Daoy (cell line): ENCODE results near the gene DSCAM. TPM values are rescaled to one million over a fixed set of nuclear protein-coding genes. Genes with fewer than 3 reads are reported as not detected.
"Not testable (repeated sequence)": the region's sequence is repeated elsewhere in the genome, so short reads cannot be mapped to it uniquely, and the experiment has no call there.

ENCODE experiments used
- DNase-seq: peaks from one replicate; pipeline ENCODE4 v3.0.0-alpha.2; 2015; ENCODE audit warnings: low read depth
- total RNA-seq: library from RNA; depleted of rRNA; stranded (reverse); fragments of >200 nt; shearing (Covaris generic); gene quantifications from 2 replicates; pipeline ENCODE4 v1.2.3, GENCODE V29; 2014

The DSCAM gene
- total RNA-seq, 1 experiment from 2014 or later: 0.63 TPM

DNA sequence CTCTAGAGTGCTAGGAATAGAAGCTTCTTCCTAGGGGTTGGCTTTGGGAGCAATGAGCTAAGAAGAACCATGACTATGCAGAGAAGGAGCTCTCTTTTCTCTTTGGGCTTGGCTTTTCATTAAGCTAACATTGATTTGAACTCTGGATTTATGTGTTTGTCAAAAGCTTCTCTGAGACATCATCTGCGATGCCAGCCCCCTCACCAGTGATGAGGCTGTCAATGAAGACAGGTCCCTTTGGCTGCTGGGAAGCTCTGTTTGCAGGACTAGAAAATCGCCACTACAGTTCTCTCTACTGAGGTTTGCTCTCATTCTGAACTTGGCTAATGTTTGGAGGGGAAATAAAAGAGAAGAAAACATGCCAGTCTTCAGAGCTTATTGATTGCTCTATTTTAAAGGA lies 794.7 kb downstream of the DSCAM start:
- DNase-seq: no peak

GRCh38 chr21:40051801-40052200 lies 795.2 kb downstream of the DSCAM start:
- DNase-seq: no peak

GRCh38 chr21:40049931-40050290 lies 797.0 kb downstream of the DSCAM start:
- DNase-seq: no peak

GRCh38 chr21:40049031-40049930 lies 797.7 kb downstream of the DSCAM start:
- peak; percentile 82 for DNase-seq

DNA sequence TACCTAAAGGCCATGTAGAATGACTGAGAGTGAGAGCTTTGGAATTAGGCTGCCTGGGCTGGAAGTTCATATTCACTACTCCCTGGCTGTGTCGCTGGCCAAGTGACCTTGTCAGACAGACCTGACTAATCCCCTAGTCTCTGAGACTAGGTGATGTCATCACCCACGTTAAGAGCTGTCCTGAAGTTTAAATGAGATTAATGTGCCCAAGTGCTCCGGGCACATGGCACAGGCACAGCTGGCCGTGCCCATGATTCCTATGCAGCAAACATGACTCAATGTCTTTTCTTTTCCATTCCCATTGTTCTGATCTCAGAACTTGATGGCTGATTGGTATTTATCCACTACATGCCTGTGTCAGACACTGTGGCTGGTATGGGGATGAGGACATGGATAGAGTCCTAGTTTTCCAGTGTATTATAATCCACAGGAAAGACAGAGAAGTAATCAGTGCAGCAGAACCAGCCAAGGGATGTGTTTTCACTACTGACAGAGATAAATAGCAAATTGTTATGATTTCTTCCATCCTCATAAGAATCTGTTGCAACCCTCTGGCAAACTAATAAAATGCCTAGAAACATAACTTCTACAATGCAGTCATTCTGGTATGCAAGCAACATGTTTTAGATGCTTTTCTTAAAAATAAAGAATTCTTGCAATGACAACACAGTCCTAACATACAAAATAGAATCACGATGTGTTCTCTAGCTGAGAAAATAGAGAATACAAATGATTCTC lies 798.8 kb downstream of the DSCAM start:
- peak; percentile 52 for DNase-seq

- DNase-seq: no peak
These were observed 799.7 kb downstream of the DSCAM start for GRCh38 chr21:40047211-40047610.

DNA sequence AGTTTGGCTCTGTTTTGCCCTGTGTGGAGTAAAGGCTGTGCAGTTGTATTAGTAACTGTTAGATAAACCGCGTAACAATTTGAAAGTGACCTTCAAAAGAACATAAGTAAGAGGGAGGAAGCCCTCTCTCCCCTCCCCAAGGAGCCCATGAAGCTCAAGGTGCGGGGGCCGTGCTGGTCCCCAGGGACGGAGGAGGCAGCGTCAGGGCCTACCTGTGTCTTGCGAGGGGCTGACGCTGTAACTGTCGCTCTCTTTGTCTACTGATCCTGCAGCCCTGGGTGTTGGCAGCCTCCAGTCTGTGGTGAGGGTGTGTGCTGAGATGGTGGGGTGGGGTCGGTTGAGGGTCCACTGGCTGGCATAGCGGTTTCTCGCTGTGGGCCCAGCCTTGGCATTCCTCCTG lies 803.1 kb downstream of the DSCAM start:
- no peak for DNase-seq

DNA sequence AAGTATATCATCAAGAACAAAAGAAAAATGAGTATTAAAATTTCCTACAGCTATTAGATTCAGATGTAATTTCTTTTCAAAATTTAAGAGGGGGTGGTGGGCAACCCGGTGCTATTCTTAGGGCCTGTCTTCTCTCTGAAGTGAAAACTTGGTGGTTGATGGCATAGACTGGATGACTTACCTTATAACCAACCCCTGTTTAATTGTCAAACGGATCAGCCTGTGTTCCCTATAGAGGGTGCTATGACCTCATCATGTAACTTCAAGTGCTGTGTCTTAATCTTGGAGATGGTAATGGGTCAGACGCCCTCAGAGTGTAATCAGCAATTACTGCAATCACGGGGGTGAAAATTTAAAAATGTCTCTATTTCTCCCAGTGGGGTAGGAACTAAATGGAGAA lies 803.5 kb downstream of the DSCAM start:
- DNase-seq: no peak

DNA sequence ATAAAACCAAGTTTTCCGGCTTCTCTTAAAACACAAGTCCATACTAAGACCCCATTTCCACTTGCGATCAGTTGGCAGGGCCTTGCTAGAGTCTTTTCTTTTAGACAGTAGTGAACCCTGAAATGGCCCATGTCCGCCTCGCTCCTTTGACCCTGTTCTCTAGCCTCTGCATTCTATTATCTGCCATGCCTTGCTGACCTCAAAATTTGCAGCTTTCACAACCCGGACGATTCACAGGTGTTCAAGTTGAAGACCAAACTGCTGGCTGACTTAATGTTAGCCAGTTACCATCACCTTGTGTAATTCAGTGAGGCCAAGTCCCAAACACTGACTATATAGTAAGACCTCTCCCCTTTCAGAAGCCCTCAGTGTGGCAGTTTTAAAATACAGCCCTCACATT lies 805.5 kb downstream of the DSCAM start:
- DNase-seq: no peak

DNA sequence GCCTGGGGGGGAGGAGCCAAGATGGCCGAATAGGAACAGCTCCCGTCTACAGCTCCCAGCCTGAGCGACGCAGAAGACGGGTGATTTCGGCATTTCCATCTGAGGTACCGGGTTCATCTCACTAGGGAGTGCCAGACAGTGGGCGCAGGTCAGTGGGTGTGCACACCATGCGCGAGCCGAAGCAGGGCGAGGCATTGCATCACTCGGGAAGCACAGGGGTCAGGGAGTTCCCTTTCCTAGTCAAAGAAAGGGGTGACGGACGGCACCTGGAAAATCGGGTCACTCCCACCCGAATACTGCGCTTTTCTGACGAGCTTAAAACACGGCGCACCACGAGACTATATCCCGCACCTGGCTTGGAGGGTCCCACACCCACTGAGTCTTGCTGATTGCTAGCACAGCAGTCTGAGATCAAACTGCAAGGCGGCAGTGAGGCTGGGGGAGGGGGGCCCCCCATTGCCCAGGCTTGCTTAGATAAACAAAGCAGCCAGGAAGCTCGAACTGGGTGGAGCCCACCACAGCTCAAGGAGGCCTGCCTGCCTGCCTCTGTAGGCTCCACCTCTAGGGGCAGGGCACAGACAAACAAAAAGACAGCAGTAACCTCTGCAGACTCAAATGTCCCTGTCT lies 813.7 kb downstream of the DSCAM start:
- not testable (repeated sequence) for DNase-seq

DNA sequence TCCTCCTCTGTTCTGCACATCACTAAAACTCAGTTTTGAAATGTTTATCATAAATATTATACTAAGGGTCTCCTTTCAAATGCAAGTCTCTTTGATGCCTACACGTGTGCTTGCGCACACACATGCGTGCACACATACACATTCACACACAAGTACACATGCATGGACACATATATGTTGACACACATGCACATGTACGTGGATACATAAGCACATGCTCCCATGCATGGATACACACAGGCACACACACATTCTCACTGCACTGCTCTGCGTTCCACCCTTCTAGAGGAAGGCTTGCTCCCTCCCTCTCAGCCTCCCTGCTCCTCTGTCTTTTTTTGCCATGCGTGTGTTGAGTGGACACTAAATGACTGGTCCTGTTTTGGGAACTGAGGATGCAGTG lies 817.1 kb downstream of the DSCAM start:
- DNase-seq: no peak

- not testable (repeated sequence) for DNase-seq
These were observed 818.6 kb downstream of the DSCAM start for GRCh38 chr21:40028393-40028792.

GRCh38 chr21:40021558-40022351 lies 825.2 kb downstream of the DSCAM start:
- no peak for DNase-seq

GRCh38 chr21:40020651-40021050 lies 826.3 kb downstream of the DSCAM start:
- no peak for DNase-seq

DNA sequence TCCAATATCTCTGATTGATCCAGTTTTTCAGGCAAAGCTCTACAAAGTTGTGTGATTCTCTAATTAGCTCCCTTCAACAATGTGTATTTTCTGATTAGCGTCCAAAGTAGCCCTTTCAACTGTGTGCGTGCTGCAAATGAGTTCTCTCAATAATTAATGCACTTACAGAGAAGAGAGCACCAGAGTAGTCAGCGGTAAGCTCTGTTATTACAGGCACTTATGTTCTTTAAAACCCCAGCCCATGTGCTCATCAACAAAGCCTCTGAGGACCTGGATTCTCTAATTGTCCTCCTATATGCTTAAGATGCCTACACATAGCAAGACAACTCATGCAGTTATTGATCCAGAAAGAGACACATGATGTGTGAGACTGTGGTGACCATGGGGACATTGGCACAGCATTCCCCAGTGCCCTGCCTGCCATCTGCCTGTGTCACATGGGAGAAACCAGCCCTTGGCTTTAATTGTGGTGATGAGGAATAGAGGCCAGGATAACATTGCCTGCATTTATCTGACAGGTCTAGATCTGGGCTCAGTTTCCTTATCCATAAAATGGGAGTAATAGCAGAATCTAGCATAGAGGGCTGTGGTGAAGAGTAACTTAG lies 828.0 kb downstream of the DSCAM start:
- no peak for DNase-seq

DNA sequence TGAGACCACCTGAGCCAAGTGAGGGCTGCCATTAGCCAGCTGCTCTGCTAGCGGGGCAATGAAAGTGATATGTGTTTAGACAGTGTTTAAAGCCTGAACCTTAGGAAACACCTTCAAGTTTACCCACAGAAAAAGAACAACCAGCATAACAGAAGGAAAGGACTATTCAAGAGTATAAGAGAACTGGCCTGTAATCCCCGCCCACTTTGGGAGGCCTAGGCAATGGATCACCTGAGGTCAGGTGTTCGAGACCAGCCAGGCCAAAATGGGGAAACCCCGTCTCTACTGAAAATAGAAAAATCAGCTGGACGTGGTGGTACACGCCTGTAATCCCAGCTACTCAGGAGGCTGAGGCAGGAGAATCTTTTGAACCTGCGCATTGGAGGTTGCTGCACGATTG lies 830.3 kb downstream of the DSCAM start:
- DNase-seq: no peak

- DNase-seq: no peak
These were observed 830.7 kb downstream of the DSCAM start for GRCh38 chr21:40016234-40016633.

- no peak for DNase-seq
These were observed 831.1 kb downstream of the DSCAM start for GRCh38 chr21:40015818-40016217.

- no peak for DNase-seq
These were observed 832.6 kb downstream of the DSCAM start for GRCh38 chr21:40014394-40014793.

- no peak for DNase-seq
These were observed 833.8 kb downstream of the DSCAM start for GRCh38 chr21:40013001-40013735.

- DNase-seq: no peak
These were observed 835.6 kb downstream of the DSCAM start for GRCh38 chr21:40011371-40011770.
